NCI-H1092 (cell line): ENCODE results near the gene DZANK1.
"Not testable (repeated sequence)": the region's sequence is repeated elsewhere in the genome, so short reads cannot be mapped to it uniquely, and the experiment has no call there.

ENCODE experiments used
- DNase-seq: peaks from one replicate; lab custom pipeline; 2025; lab: John Stamatoyannopoulos, UW

DZANK1 gene

GRCh38 chr20:18436847-18437246 lies 30.0 kb downstream of the DZANK1 start:
- DNase-seq = no peak

- no peak for DNase-seq
Measured at GRCh38 chr20:18431206-18431605, 35.6 kb downstream of the DZANK1 start.

- no peak for DNase-seq
Measured at GRCh38 chr20:18430172-18430826, 36.5 kb downstream of the DZANK1 start.

- DNase-seq = no peak
Measured at GRCh38 chr20:18428490-18429173, 38.2 kb downstream of the DZANK1 start.

GRCh38 chr20:18427214-18427613 lies 39.6 kb downstream of the DZANK1 start:
- no peak for DNase-seq

GRCh38 chr20:18421608-18422007 lies 45.2 kb downstream of the DZANK1 start:
- DNase-seq = no peak

GRCh38 chr20:18416486-18416885 lies 50.3 kb downstream of the DZANK1 start:
- DNase-seq = no peak

- no peak for DNase-seq
Measured at GRCh38 chr20:18414140-18414539, 52.7 kb downstream of the DZANK1 start.

GRCh38 chr20:18412221-18412901 lies 54.5 kb downstream of the DZANK1 start:
- DNase-seq = no peak

- DNase-seq = no peak
Measured at GRCh38 chr20:18405826-18406225, 61.0 kb downstream of the DZANK1 start.

GRCh38 chr20:18404172-18404571 lies 62.7 kb downstream of the DZANK1 start:
- no peak for DNase-seq

- DNase-seq = no peak
Measured at GRCh38 chr20:18403269-18403668, 63.6 kb downstream of the DZANK1 start.

GRCh38 chr20:18401305-18401704 lies 65.5 kb downstream of the DZANK1 start:
- no peak for DNase-seq

- DNase-seq = no peak
Measured at GRCh38 chr20:18400460-18400859, 66.4 kb downstream of the DZANK1 start.

GRCh38 chr20:18398713-18399112 lies 68.1 kb downstream of the DZANK1 start:
- not testable (repeated sequence) for DNase-seq

- no peak for DNase-seq
Measured at GRCh38 chr20:18397030-18397429, 69.8 kb downstream of the DZANK1 start.

GRCh38 chr20:18395544-18395943 lies 71.3 kb downstream of the DZANK1 start:
- no peak for DNase-seq

GRCh38 chr20:18394363-18394762 lies 72.5 kb downstream of the DZANK1 start:
- DNase-seq = no peak

- no peak for DNase-seq
Measured at GRCh38 chr20:18391686-18392085, 75.1 kb downstream of the DZANK1 start.

- no peak for DNase-seq
Measured at GRCh38 chr20:18390201-18390600, 76.6 kb downstream of the DZANK1 start.

- no peak for DNase-seq
Measured at GRCh38 chr20:18388860-18389259, 78.0 kb downstream of the DZANK1 start.

- no peak for DNase-seq
Measured at GRCh38 chr20:18380908-18381529, 85.8 kb downstream of the DZANK1 start.
